HepG2 (cell line): ENCODE measurements around the gene DHX30. TPM values are rescaled to one million over a fixed set of nuclear protein-coding genes. Genes with fewer than 3 reads are reported as not detected.

Source experiments
- ATAC-seq: fragments of 200-7000 bp; cut with Tn5 transposase; 3 replicates; pipeline ENCODE4 v1.9.1; 2020; ENCODE audit warnings: mild to moderate bottlenecking, moderate library complexity
- BruUV-seq: library from RNA; stranded (reverse); fragments of 400-500 nt; replicated peaks from 2 replicates; lab custom pipeline; 2021; lab: Mats Ljungman, UMichigan
- CTCF ChIA-PET: fragments of 300-600 bp; formaldehyde crosslinking; extraction: SDS; loops from one replicate; lab custom pipeline; 2021; ENCODE audit warnings: low total read pairs, inconsistent platforms, low intra/inter-chr PET ratio; lab: Yijun Ruan, JAX
- POLR2A ChIA-PET: fragments of 350-600 bp; sonication (Branson Sonifier 250); formaldehyde crosslinking; loops from one replicate; lab custom pipeline; 2020; ENCODE audit warnings: antibody characterized with exemption, inconsistent platforms; lab: Yijun Ruan, JAX
- DNase-seq: peaks from one replicate; pipeline ENCODE4 v3.0.0-alpha.2; 2015; ENCODE audit warnings: low spot score
- FAIRE-seq: peaks from 3 replicates; lab custom pipeline; 2011; peaks lifted over from hg19 to GRCh38; lab: Jason Lieb, UNC
- H2AFZ ChIP-seq: one replicate; pipeline ENCODE4 v1.6.1; 2011; ENCODE audit warnings: low read length, inconsistent platforms
- H3K27ac ChIP-seq: fragments of 300-600 bp; 3 replicates; pipeline ENCODE4 v1.8.0; 2011; ENCODE audit warnings: mixed run types, mild to moderate bottlenecking, mixed read lengths, low read length, inconsistent platforms; ENCODE audit not compliant: insufficient read depth; ENCODE audit errors: extremely low read length
- H3K27me3 ChIP-seq, 2 experiments: fragments of 200-600 bp in 1 of 2; 2 replicates in 1 of 2; 3 replicates in 1 of 2; pipeline versions ENCODE4 v1.6.0 to v1.8.0; 2011; ENCODE audit warnings: low read length in 2 of 2, mild to moderate bottlenecking in 2 of 2, moderate library complexity in 2 of 2, inconsistent platforms in 1 of 2; ENCODE audit not compliant: insufficient read depth in 2 of 2, control insufficient read depth in 1 of 2
- H3K36me3 ChIP-seq, 2 experiments: fragments of 200-600 bp in 1 of 2; replicated peaks in 1 of 2; 2 replicates in 1 of 2; 3 replicates in 1 of 2; pipeline versions ENCODE4 v1.5.1 to v1.8.0; 2011; ENCODE audit warnings: low read length in 2 of 2, inconsistent platforms in 1 of 2; ENCODE audit not compliant: insufficient read depth in 2 of 2, control insufficient read depth in 1 of 2
- H3K4me1 ChIP-seq: 2 replicates; pipeline ENCODE4 v1.5.1; 2012; ENCODE audit warnings: low read length, inconsistent platforms; ENCODE audit not compliant: insufficient read depth
- H3K4me2 ChIP-seq: 2 replicates; pipeline ENCODE4 v1.6.0; 2011; ENCODE audit warnings: low read depth, low read length, inconsistent platforms
- H3K4me3 ChIP-seq, 3 experiments: fragments of 200-600 bp in 1 of 3; sonication (generic), shearing (Covaris generic) in 1 of 3; replicated peaks in 1 of 3; 2 replicates each; pipeline ENCODE4 v1.5.1; 2011 to 2016; ENCODE audit warnings: low read length in 3 of 3, inconsistent platforms in 2 of 3, low read depth in 2 of 3, mild to moderate bottlenecking in 2 of 3, control low read depth in 1 of 3, mixed read lengths in 1 of 3; ENCODE audit not compliant: insufficient read depth in 1 of 3
- H3K79me2 ChIP-seq: one replicate; pipeline ENCODE4 v1.6.1; 2011; ENCODE audit warnings: low read length, inconsistent platforms; ENCODE audit not compliant: insufficient read depth
- H3K9ac ChIP-seq: 2 replicates; pipeline ENCODE4 v1.6.0; 2011; ENCODE audit warnings: mild to moderate bottlenecking, low read depth, low read length, inconsistent platforms; ENCODE audit not compliant: insufficient read depth
- H3K9me3 ChIP-seq: 2 replicates; pipeline ENCODE4 v1.5.1; 2012; ENCODE audit warnings: mild to moderate bottlenecking, low read length
- H4K20me1 ChIP-seq: 2 replicates; pipeline ENCODE4 v1.6.0; 2011; ENCODE audit warnings: inconsistent platforms, mild to moderate bottlenecking, low read length, moderate library complexity; ENCODE audit not compliant: insufficient read depth
- GATA4 ChIP-seq: sonication (generic); IDR thresholded peaks from 2 replicates; pipeline ENCODE4 v1.6.1; 2016; ENCODE audit warnings: antibody characterized with exemption, low read depth, borderline replicate concordance
- NFE2L1 ChIP-seq: sonication (generic); formaldehyde crosslinking; IDR thresholded peaks from 2 replicates; pipeline ENCODE4 v1.4.0; 2020; ENCODE audit warnings: missing genetic modification reagents, mild to moderate bottlenecking, borderline replicate concordance
- NR2F6 ChIP-seq, 2 experiments: IDR thresholded peaks; 2 replicates each; pipeline ENCODE4 v1.6.1; 2016; ENCODE audit warnings: antibody characterized with exemption in 1 of 2, mild to moderate bottlenecking in 1 of 2
- SKI ChIP-seq: fragments of 450-650 bp; IDR thresholded peaks from one replicate; pipeline ENCODE4 v1.6.1; 2018; ENCODE audit warnings: mild to moderate bottlenecking; ENCODE audit not compliant: partially characterized antibody
- ZNF30 ChIP-seq: sonication (generic); formaldehyde crosslinking; IDR thresholded peaks from 2 replicates; pipeline ENCODE4 v1.5.0; 2020; ENCODE audit warnings: mild to moderate bottlenecking, missing genetic modification reagents
- ZNF468 ChIP-seq: sonication (generic); formaldehyde crosslinking; IDR thresholded peaks from 2 replicates; pipeline ENCODE4 v1.8.0; 2022; ENCODE audit warnings: mild to moderate bottlenecking, moderate library complexity, missing genetic modification reagents
- ZNF644 ChIP-seq: IDR thresholded peaks from 2 replicates; pipeline ENCODE4 v1.6.1; 2016; ENCODE audit warnings: low read depth
- ZNF792 ChIP-seq: IDR thresholded peaks from 2 replicates; pipeline ENCODE4 v1.6.1; 2016
- WGBS: methylation state at CpG from one replicate; pipeline ENCODE4 v1.1.6; 2017; ENCODE audit warnings: low lambda C conversion rate; 5-methylcytosine and 5-hydroxymethylcytosine counted together
- in situ Hi-C: cut with HindIII; loops from 2 replicates; pipeline ENCODE4 v1.10.0; 2017; ENCODE audit warnings: low pct_unique_long_range_greater_than_20kb; ENCODE audit not compliant: extremely low pct_ligation_motif_present
- intact Hi-C: fragments of 100-400 bp; cut with micrococcal nuclease; formaldehyde crosslinking; loops from one replicate; pipeline ENCODE4 v1.10.0; 2022; ENCODE audit not compliant: unreplicated experiment
- polyA plus RNA-seq, 8 experiments: library from polyadenylated mRNA; depleted of rRNA in 3 of 8; stranded (reverse) in 7 of 8; unstranded in 1 of 8; fragments of >200 nt; fragmentation: Illumina TruSeq in 4 of 8; extraction: Trizol in 4 of 8; gene quantifications; 2 replicates each; pipeline versions ENCODE4 v1.2.1 to v1.2.3, GENCODE V29; 2011 to 2016; ENCODE audit warnings: low read depth in 4 of 8, missing spikeins in 1 of 8, mixed read lengths in 1 of 8; ENCODE audit not compliant: insufficient read depth in 1 of 8
- total RNA-seq, 5 experiments: library from RNA; depleted of rRNA; stranded (reverse); fragments of >200 nt; fragmentation: Illumina TruSeq; extraction: Trizol; gene quantifications; 2 replicates each; pipeline ENCODE4 v1.2.3, GENCODE V29; 2016; ENCODE audit warnings: low read depth in 1 of 5
- TF ChIP-seq, protein P1 (sequence below): sonication (generic); formaldehyde crosslinking; conservative IDR thresholded peaks from 2 replicates; pipeline ENCODE4 v1.4.0; 2020; ENCODE audit warnings: missing genetic modification reagents

DHX30 gene
- total and polyA plus RNA-seq, 2 of the 13 experiments (the other 11 are each of a cell fraction or from before 2014, with no cell fraction given), result 30.6 to 59.4 TPM

DNA sequence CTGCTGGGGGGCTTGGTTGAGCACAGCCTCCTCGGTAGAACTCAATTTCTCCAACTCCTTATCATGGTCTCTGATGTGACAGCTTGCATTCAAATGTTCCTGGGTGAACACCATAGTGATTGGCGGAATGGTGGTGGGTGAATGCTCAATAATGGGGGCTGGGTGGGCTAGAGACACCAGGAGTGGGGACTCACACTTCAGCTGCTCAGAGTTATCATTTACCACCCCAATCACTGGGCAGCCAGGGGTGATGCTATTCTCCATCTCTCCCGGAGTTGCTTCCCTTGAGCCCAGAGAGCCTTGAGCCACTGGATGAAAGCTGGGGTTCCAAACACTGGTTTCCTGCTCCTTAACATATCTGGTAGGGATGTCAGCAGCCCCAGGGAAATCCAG, 88.7 kb downstream of the DHX30 start:
- POLR2A ChIA-PET, result no interaction called here
- ATAC-seq (no peak), FAIRE-seq (no peak), DNase-seq (no peak)
- Histone ChIP-seq H3K27ac (no peak overlapping the region), H3K36me3 (peaks cover 12 to 46% of the 10 kb centered on the region in 2 experiments), H3K9ac (no peak overlapping the region), H3K27me3 (no peaks in the 10 kb centered on the region; a peak in 1 of 5 replicates), H3K4me2 (no peak overlapping the region), H2AFZ (no peak overlapping the region), H4K20me1 (no peaks in the 10 kb centered on the region), H3K79me2 (no peaks in the 10 kb centered on the region), H3K9me3 (no peaks in the 10 kb centered on the region), H3K4me1 (no peaks in the 10 kb centered on the region), H3K4me3 (no peak overlapping the region)
- CTCF ChIA-PET, result no interaction called here
- intact Hi-C loops (no loop called here), in situ Hi-C loops (no loop called here)
- 90% methylated on average over 3 of the region's 3 CpGs for WGBS
- no TSS peak for BruUV-seq
- TF ChIP-seq, protein P1, sequence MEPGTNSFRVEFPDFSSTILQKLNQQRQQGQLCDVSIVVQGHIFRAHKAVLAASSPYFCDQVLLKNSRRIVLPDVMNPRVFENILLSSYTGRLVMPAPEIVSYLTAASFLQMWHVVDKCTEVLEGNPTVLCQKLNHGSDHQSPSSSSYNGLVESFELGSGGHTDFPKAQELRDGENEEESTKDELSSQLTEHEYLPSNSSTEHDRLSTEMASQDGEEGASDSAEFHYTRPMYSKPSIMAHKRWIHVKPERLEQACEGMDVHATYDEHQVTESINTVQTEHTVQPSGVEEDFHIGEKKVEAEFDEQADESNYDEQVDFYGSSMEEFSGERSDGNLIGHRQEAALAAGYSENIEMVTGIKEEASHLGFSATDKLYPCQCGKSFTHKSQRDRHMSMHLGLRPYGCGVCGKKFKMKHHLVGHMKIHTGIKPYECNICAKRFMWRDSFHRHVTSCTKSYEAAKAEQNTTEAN (CRISPR knock-in tag), result no peak
- no peak for TF ChIP-seq SKI
- TF ChIP-seq NFE2L1, result no peak
- TF ChIP-seq GATA4, result no peak
- TF ChIP-seq NR2F6 (IDR thresholded peaks at IDR 0.05), result no peak
- no peak for TF ChIP-seq NR2F6 (CRISPR knock-in tag; IDR thresholded peaks at IDR 0.05)
- TF ChIP-seq, all 625 proteins: peak for 0

DNA sequence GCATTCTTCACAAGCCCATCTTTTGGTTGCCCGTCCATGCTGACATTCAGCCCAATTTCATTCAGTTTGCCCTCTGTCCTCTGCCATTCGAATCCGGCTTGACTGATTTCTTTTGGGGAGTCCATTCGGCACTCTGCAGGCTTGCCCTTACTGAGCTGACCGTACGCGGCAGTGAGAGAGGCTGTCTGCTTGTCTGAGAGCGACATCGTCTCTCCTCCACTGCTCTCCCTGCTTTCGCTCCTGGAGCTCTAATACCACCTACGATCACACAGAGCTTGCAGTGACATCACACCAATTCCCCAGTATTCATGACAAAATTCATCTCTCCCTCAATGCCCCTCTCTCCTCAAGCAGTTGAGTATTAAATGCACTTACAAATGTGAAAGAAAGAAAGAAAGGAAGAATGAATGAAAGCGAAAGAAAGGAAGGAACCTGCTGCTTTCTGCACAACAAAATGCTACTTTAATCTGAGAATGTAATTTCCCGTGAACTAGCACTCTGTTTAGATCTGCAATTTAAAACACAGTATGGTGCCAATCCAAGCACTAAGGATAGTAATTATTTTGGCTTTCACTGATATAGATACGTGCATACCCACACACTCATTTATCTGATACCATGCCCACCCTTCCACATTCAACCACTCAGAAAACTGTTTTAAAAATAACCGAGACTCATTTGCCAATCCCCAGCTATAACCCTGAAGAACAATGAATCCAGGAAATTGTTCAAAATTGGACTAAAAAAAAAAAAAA, 89.5 kb downstream of the DHX30 start:
- Histone ChIP-seq H4K20me1 (no peaks in the 10 kb centered on the region), H3K27me3 (no peaks in the 10 kb centered on the region), H3K9ac (no peak overlapping the region), H3K79me2 (no peaks in the 10 kb centered on the region), H3K36me3 (peaks cover 12 to 49% of the 10 kb centered on the region in 2 experiments), H3K4me3 (no peak overlapping the region), H3K4me1 (no peaks in the 10 kb centered on the region), H3K4me2 (no peak overlapping the region), H3K9me3 (no peaks in the 10 kb centered on the region), H2AFZ (no peak overlapping the region), H3K27ac (no peak overlapping the region)
- no peak for DNase-seq
- in situ Hi-C loops, result no loop called here
- TF ChIP-seq ZNF792 (CRISPR knock-in tag), result no peak
- TF ChIP-seq ZNF468 (CRISPR knock-in tag), result no peak
- no peak for TF ChIP-seq ZNF644 (CRISPR knock-in tag)
- no peak for TF ChIP-seq ZNF30 (CRISPR knock-in tag)
- 97% methylated on average over 15 of the region's 15 CpGs for WGBS
- ChIA-PET POLR2A (no interaction called here), CTCF (no interaction called here)
- no TSS peak for BruUV-seq
- no peak for ATAC-seq
- intact Hi-C loops, result no loop called here
- no peak for FAIRE-seq
